Neuronal stem cell (in vitro differentiated cells): ENCODE data around the gene CFAP43.

Experiments
- DNase-seq: peaks from one replicate; pipeline ENCODE4 v3.0.0-alpha.2; 2013; ENCODE audit warnings: low spot score
- H2AFZ ChIP-seq: one replicate; pipeline ENCODE4 v1.6.1; 2013; ENCODE audit warnings: mild to moderate bottlenecking, low read length, inconsistent platforms
- H2AK5ac ChIP-seq: 2 replicates; pipeline ENCODE4 v1.6.1; 2013; ENCODE audit warnings: low read depth, mild to moderate bottlenecking, inconsistent platforms, low read length, moderate library complexity, mixed read lengths
- H2BK120ac ChIP-seq: 2 replicates; pipeline ENCODE4 v1.6.1; 2013; ENCODE audit warnings: low read depth, mild to moderate bottlenecking, inconsistent platforms, low read length, moderate library complexity, mixed read lengths
- H2BK12ac ChIP-seq: one replicate; pipeline ENCODE4 v1.6.1; 2013; ENCODE audit warnings: low read length, inconsistent platforms
- H2BK15ac ChIP-seq: 2 replicates; pipeline ENCODE4 v1.6.1; 2013; ENCODE audit warnings: mild to moderate bottlenecking, low read length, inconsistent platforms, mixed read lengths
- H2BK5ac ChIP-seq: one replicate; pipeline ENCODE4 v1.6.1; 2013; ENCODE audit warnings: inconsistent platforms, mild to moderate bottlenecking, low read length, moderate library complexity
- H3K14ac ChIP-seq: one replicate; pipeline ENCODE4 v1.6.1; 2013; ENCODE audit warnings: low read length, inconsistent platforms
- H3K18ac ChIP-seq: 2 replicates; pipeline ENCODE4 v1.6.1; 2013; ENCODE audit warnings: low read length, inconsistent platforms
- H3K23ac ChIP-seq: 2 replicates; pipeline ENCODE4 v1.6.1; 2013; ENCODE audit warnings: low read depth, mild to moderate bottlenecking, mixed read lengths, low read length, inconsistent platforms; ENCODE audit not compliant: poor library complexity
- H3K27ac ChIP-seq: replicated peaks from 3 replicates; pipeline ENCODE4 v1.5.1; 2013; ENCODE audit warnings: low read length, inconsistent platforms
- H3K27me3 ChIP-seq, 3 experiments: 2 replicates each; pipeline ENCODE4 v1.6.1; 2013; ENCODE audit warnings: low read length in 3 of 3, mild to moderate bottlenecking in 2 of 3, inconsistent platforms in 1 of 3, low read depth in 1 of 3, mixed read lengths in 1 of 3, moderate library complexity in 1 of 3; ENCODE audit not compliant: control insufficient read depth in 3 of 3, insufficient read depth in 3 of 3
- H3K36me3 ChIP-seq, 2 donors: replicated peaks in 1 of 2; 2 replicates each; pipeline ENCODE4 v1.6.1; 2013; ENCODE audit warnings: low read length in 2 of 2; ENCODE audit not compliant: control insufficient read depth in 2 of 2, insufficient read depth in 2 of 2
- H3K4ac ChIP-seq: 2 replicates; pipeline ENCODE4 v1.6.1; 2013; ENCODE audit warnings: inconsistent platforms, mild to moderate bottlenecking, low read length, moderate library complexity
- H3K4me1 ChIP-seq, 2 donors: 1 replicate in 1 of 2; 2 replicates in 1 of 2; pipeline ENCODE4 v1.6.1; 2013; ENCODE audit warnings: low read length in 2 of 2, low read depth in 1 of 2; ENCODE audit not compliant: control insufficient read depth in 2 of 2, insufficient read depth in 1 of 2
- H3K4me2 ChIP-seq: one replicate; pipeline ENCODE4 v1.6.1; 2013; ENCODE audit warnings: mild to moderate bottlenecking, low read length, inconsistent platforms; ENCODE audit not compliant: insufficient read depth, poor library complexity, severe bottlenecking
- H3K4me3 ChIP-seq, 2 donors: 2 replicates each; pipeline ENCODE4 v1.5.1; 2013; ENCODE audit warnings: low read length in 2 of 2, mild to moderate bottlenecking in 2 of 2, inconsistent platforms in 1 of 2, moderate library complexity in 1 of 2
- H3K79me1 ChIP-seq: one replicate; pipeline ENCODE4 v1.6.1; 2013; ENCODE audit warnings: low read depth, mild to moderate bottlenecking, inconsistent platforms, low read length, moderate library complexity
- H3K9ac ChIP-seq: one replicate; pipeline ENCODE4 v1.6.1; 2013; ENCODE audit warnings: mild to moderate bottlenecking, low read depth, low read length, inconsistent platforms; ENCODE audit not compliant: poor library complexity
- H3K9me3 ChIP-seq, 2 donors: replicated peaks in 1 of 2; 2 replicates each; pipeline versions ENCODE3 to v1.6.1; 2013; ENCODE audit warnings: low read length in 2 of 2, mild to moderate bottlenecking in 2 of 2, inconsistent platforms in 1 of 2, low read depth in 1 of 2, mixed read lengths in 1 of 2, moderate library complexity in 1 of 2; ENCODE audit not compliant: control insufficient read depth in 2 of 2, insufficient read depth in 1 of 2
- H4K8ac ChIP-seq: one replicate; pipeline ENCODE4 v1.6.1; 2013; ENCODE audit warnings: low read depth, mild to moderate bottlenecking, inconsistent platforms, low read length, moderate library complexity
- H4K91ac ChIP-seq: one replicate; pipeline ENCODE4 v1.6.1; 2013; ENCODE audit warnings: low read length, low read depth, mild to moderate bottlenecking, inconsistent platforms; ENCODE audit not compliant: poor library complexity
- WGBS, 2 donors: extraction: QIAGEN DNeasy Blood & Tissue Kit; methylation state at CpG; one replicate each; pipeline ENCODE4 v1.1.7; 2013; ENCODE audit warnings: missing lambda C conversion rate in 2 of 2, mixed read lengths in 1 of 2; ENCODE audit not compliant: insufficient read length in 2 of 2, insufficient replicate concordance in 1 of 2; ENCODE audit errors: extremely low coverage in 2 of 2; 5-methylcytosine and 5-hydroxymethylcytosine counted together

The CFAP43 gene

DNA sequence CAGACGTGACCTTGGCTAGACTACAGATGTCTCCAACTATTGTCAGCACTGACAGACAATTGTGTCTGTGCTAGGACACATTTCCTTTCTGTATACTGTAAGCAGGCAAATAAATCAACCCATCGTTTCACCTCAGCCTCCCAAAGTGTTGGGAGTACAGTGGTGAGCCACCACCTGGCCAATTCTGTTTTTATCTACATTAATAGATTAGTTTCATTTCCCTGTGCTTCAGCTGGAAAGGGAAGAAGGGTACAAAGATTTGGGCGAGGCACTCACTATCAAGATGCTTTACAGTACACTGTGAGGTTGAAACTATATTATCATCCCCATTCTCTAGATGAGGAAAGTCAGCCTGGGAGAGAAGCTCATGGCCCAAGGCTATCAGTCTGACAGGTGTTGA lies 88.3 kb downstream of the CFAP43 start:
- Histone ChIP-seq H3K9me3 (no peaks in the 10 kb centered on the region), H3K4me1 (peaks cover 0 to 3% of the 10 kb centered on the region in 2 donors), H3K4ac (no peak overlapping the region), H4K91ac (no peak overlapping the region), H3K27ac (no peak overlapping the region), H3K4me2 (no peak overlapping the region), H2BK12ac (no peak overlapping the region), H3K4me3 (no peak overlapping the region), H3K18ac (no peak overlapping the region), H3K23ac (no peak overlapping the region), H2BK15ac (no peak overlapping the region), H4K8ac (no peak overlapping the region), H3K9ac (no peak overlapping the region), H2BK5ac (no peak overlapping the region), H2AFZ (no peak overlapping the region), H2BK120ac (no peak overlapping the region), H3K36me3 (no peaks in the 10 kb centered on the region), H2AK5ac (no peak overlapping the region), H3K79me1 (no peaks in the 10 kb centered on the region), H3K27me3 (no peaks in the 10 kb centered on the region), H3K14ac (no peak overlapping the region)
- WGBS, 2 donors = no CpG with 5 or more reads among the region's 3 CpGs
- no peak for DNase-seq

DNA sequence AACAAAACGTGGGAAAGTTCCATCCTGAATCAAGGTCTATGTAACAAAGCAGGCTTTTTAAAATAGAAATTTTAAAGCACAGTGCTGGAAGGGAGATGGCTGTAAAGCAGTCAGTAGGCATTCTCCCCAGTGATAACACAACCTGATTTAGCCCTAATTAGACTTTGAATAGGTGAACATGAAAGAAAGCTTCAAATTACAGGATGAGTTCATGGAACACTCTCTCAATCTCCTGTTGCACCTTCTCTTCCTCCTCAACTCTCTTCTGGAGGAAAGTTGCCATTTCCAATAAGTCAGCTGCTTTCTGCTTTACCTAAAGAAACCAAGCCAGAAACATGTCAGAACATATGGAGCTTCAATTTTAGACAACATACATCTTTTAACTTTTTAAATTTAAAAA lies 90.1 kb downstream of the CFAP43 start:
- H3K79me1 ChIP-seq = no peaks in the 10 kb centered on the region
- H2BK5ac ChIP-seq = no peak overlapping the region
- no peak overlapping the region for H3K18ac ChIP-seq
- no peaks in the 10 kb centered on the region for H3K9me3 ChIP-seq
- H3K4me3 ChIP-seq = no peak overlapping the region
- peaks cover 0 to 3% of the 10 kb centered on the region in 2 donors for H3K4me1 ChIP-seq
- H3K4ac ChIP-seq = no peak overlapping the region
- no peak overlapping the region for H2BK12ac ChIP-seq
- H3K14ac ChIP-seq = no peak overlapping the region
- no peak overlapping the region for H4K8ac ChIP-seq
- H3K23ac ChIP-seq = no peak overlapping the region
- H2AFZ ChIP-seq = peak overlapping the region; percentile 4
- no peaks in the 10 kb centered on the region for H3K27me3 ChIP-seq
- WGBS, 2 donors = no CpG with 5 or more reads among the region's 1 CpG
- no peak for DNase-seq
- H3K4me2 ChIP-seq = no peak overlapping the region
- no peak overlapping the region for H2AK5ac ChIP-seq
- no peak overlapping the region for H3K9ac ChIP-seq
- no peaks in the 10 kb centered on the region for H3K36me3 ChIP-seq
- H3K27ac ChIP-seq = no peak overlapping the region
- no peak overlapping the region for H2BK120ac ChIP-seq
- no peak overlapping the region for H4K91ac ChIP-seq
- no peak overlapping the region for H2BK15ac ChIP-seq

DNA sequence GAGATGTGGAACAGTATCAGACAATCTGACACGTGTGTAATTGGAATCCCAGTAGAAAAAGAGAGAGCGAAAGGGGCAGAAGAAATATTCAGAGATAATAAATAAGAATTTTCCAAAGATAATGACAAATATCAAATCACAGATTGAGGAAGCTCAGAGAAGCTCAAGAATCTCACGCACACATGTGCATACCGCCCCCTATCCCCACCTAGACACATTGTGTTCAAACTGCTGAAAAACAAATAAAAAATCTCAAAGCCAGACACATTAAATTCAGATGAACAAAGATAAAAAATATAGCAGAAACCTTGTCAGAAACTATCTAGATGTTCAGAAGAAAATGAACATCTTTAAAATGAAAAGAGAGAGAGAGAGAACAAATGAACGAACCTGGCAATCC lies 92.9 kb downstream of the CFAP43 start:
- H3K27ac ChIP-seq = no peak overlapping the region
- no peaks in the 10 kb centered on the region for H3K36me3 ChIP-seq
- no peaks in the 10 kb centered on the region for H3K9me3 ChIP-seq
- H3K4me3 ChIP-seq = no peak overlapping the region
- H3K4ac ChIP-seq = no peak overlapping the region
- no peak overlapping the region for H2AK5ac ChIP-seq
- no peak overlapping the region for H2AFZ ChIP-seq
- H3K79me1 ChIP-seq = no peaks in the 10 kb centered on the region
- WGBS, 2 donors = no CpG with 5 or more reads among the region's 5 CpGs
- H2BK120ac ChIP-seq = no peak overlapping the region
- H2BK5ac ChIP-seq = no peak overlapping the region
- H2BK12ac ChIP-seq = no peak overlapping the region
- H4K8ac ChIP-seq = no peak overlapping the region
- no peak overlapping the region for H3K9ac ChIP-seq
- peaks cover 0 to 3% of the 10 kb centered on the region in 2 donors for H3K4me1 ChIP-seq
- no peak overlapping the region for H3K18ac ChIP-seq
- H3K23ac ChIP-seq = no peak overlapping the region
- H3K27me3 ChIP-seq = no peaks in the 10 kb centered on the region
- no peak overlapping the region for H2BK15ac ChIP-seq
- DNase-seq = no peak
- no peak overlapping the region for H4K91ac ChIP-seq
- H3K14ac ChIP-seq = no peak overlapping the region
- H3K4me2 ChIP-seq = no peak overlapping the region

DNA sequence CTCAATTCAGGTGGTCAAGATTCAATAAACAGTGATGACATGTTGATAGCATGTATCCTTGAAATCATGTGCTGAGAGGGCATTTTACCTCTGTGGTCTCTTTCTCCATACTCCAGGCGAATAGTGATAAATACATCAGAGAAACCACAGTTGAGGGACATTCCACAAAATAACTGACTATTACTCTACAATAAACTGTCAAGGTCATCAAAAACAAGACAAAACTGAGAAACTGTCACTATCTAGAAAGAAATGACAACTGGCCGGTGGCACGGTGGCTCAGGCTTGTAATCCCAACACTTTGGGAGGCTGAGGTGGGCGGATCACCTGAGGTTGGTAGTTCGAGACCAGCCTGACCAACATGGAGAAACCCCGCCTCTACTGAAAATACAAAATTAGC lies 94.0 kb downstream of the CFAP43 start:
- Histone ChIP-seq H2BK5ac (no peak overlapping the region), H3K27ac (no peak overlapping the region)
- WGBS, 2 donors = no CpG with 5 or more reads among the region's 6 CpGs

More for the DNA sequence above, 94.0 kb downstream of the CFAP43 start:
- H3K18ac ChIP-seq = no peak overlapping the region
- H2AK5ac ChIP-seq = no peak overlapping the region
- H3K4ac ChIP-seq = no peak overlapping the region
- no peaks in the 10 kb centered on the region for H3K27me3 ChIP-seq
- no peak overlapping the region for H2BK15ac ChIP-seq
- no peak overlapping the region for H3K4me2 ChIP-seq
- no peak overlapping the region for H3K23ac ChIP-seq
- H3K9me3 ChIP-seq = no peaks in the 10 kb centered on the region
- no peak for DNase-seq
- H3K4me1 ChIP-seq = peaks cover 0 to 3% of the 10 kb centered on the region in 2 donors
- no peak overlapping the region for H3K4me3 ChIP-seq
- no peaks in the 10 kb centered on the region for H3K36me3 ChIP-seq
- H2BK12ac ChIP-seq = no peak overlapping the region
- H3K79me1 ChIP-seq = no peaks in the 10 kb centered on the region
- no peak overlapping the region for H4K8ac ChIP-seq
- no peak overlapping the region for H3K9ac ChIP-seq
- H2BK120ac ChIP-seq = no peak overlapping the region
- H2AFZ ChIP-seq = no peak overlapping the region
- no peak overlapping the region for H3K14ac ChIP-seq
- no peak overlapping the region for H4K91ac ChIP-seq
